ENCODE data around the gene GRIK3. TPM values are rescaled to one million over a fixed set of nuclear protein-coding genes. Genes with fewer than 3 reads are reported as not detected.

The GRIK3 gene
- total RNA-seq, 1 experiment from 2014 or later, result not detected

DNA sequence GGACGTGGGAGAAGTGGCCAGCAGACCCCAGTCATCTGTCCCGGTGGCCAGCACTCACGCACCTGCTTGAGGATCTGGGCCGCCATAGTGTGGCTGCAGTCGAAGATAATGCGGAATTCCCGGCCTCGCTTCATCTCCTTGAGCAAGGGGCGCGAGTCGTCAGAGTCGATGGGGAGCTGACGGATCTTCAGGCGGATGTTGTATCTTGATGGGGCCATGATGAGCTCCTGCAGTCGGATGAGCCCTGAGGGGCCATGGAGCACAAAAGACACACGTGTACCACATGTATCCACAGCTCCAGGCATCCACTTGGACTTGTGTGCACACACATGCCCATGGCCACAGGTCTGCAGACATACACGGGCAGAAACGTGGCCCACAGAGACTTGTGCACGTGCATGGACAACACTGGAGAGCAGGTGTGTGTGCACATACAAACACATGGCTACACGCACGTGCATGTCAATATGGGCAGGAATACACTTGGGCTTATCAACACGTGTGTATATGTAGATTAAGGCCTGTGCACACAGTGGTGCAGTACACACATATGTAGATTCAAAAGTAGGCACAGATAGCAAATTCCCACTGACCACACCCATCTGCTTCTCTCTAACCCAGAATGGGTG is 162.1 kb downstream of the GRIK3 start:
- Histone ChIP-seq H3K9me3 (ENCODE audit: low read length) (no peaks in the 10 kb centered on the region), H3K9ac (ENCODE audit: low read length) (no peak overlapping the region), H3K27me3 (ENCODE audit: low read length) (no peaks in the 10 kb centered on the region), H3K4me3 (ENCODE audit: low read length) (no peak overlapping the region), H3K4me1 (ENCODE audit: low read length) (no peaks in the 10 kb centered on the region), H3K79me2 (ENCODE audit: low read length) (no peaks in the 10 kb centered on the region), H3K9me2 (replicated peaks; ENCODE audit: insufficient read depth, low read length) (no peaks in the 10 kb centered on the region), H2AFZ (ENCODE audit: low read length) (no peak overlapping the region), H3K36me3 (ENCODE audit: insufficient read depth, low read length) (no peaks in the 10 kb centered on the region), H4K20me1 (ENCODE audit: insufficient read depth, low read depth, low read length) (no peaks in the 10 kb centered on the region), H3K4me2 (ENCODE audit: low read depth, low read length, poor library complexity, severe bottlenecking) (no peak overlapping the region), H3K27ac (ENCODE audit: low read length) (no peak overlapping the region)
- DNase-seq, result no peak

GRCh38 chr1:36871146-36871971 is 163.0 kb downstream of the GRIK3 start:
- H3K4me3 ChIP-seq (ENCODE audit: low read length), result no peak overlapping the region
- no peak for DNase-seq

GRCh38 chr1:36869826-36870225 is 164.5 kb downstream of the GRIK3 start:
- no peak overlapping the region for H3K9ac ChIP-seq (ENCODE audit: low read length)
- no peak for DNase-seq
- no peak overlapping the region for H2AFZ ChIP-seq (ENCODE audit: low read length)
- no peaks in the 10 kb centered on the region for H3K9me2 ChIP-seq (replicated peaks; ENCODE audit: insufficient read depth, low read length)
- H3K9me3 ChIP-seq (ENCODE audit: low read length), result no peaks in the 10 kb centered on the region
- H3K27ac ChIP-seq (ENCODE audit: low read length), result no peak overlapping the region
- H4K20me1 ChIP-seq (ENCODE audit: insufficient read depth, low read depth, low read length), result no peaks in the 10 kb centered on the region
- no peaks in the 10 kb centered on the region for H3K4me1 ChIP-seq (ENCODE audit: low read length)
- H3K36me3 ChIP-seq (ENCODE audit: insufficient read depth, low read length), result no peaks in the 10 kb centered on the region
- no peaks in the 10 kb centered on the region for H3K27me3 ChIP-seq (ENCODE audit: low read length)
- H3K79me2 ChIP-seq (ENCODE audit: low read length), result no peaks in the 10 kb centered on the region
- no peak overlapping the region for H3K4me3 ChIP-seq (ENCODE audit: low read length)
- no peak overlapping the region for H3K4me2 ChIP-seq (ENCODE audit: low read depth, low read length, poor library complexity, severe bottlenecking)

More at GRCh38 chr1:36871146-36871971, 163.0 kb downstream of the GRIK3 start:
- Histone ChIP-seq H3K79me2 (ENCODE audit: low read length) (no peaks in the 10 kb centered on the region), H4K20me1 (ENCODE audit: insufficient read depth, low read depth, low read length) (no peaks in the 10 kb centered on the region), H2AFZ (ENCODE audit: low read length) (no peak overlapping the region), H3K9me2 (replicated peaks; ENCODE audit: insufficient read depth, low read length) (no peaks in the 10 kb centered on the region), H3K27me3 (ENCODE audit: low read length) (no peaks in the 10 kb centered on the region), H3K9ac (ENCODE audit: low read length) (no peak overlapping the region), H3K4me2 (ENCODE audit: low read depth, low read length, poor library complexity, severe bottlenecking) (no peak overlapping the region), H3K27ac (ENCODE audit: low read length) (no peak overlapping the region), H3K36me3 (ENCODE audit: insufficient read depth, low read length) (no peaks in the 10 kb centered on the region), H3K9me3 (ENCODE audit: low read length) (no peaks in the 10 kb centered on the region), H3K4me1 (ENCODE audit: low read length) (no peaks in the 10 kb centered on the region)

GRCh38 chr1:36869054-36869453 is 165.3 kb downstream of the GRIK3 start:
- no peak overlapping the region for H3K27ac ChIP-seq (ENCODE audit: low read length)
- H3K9me2 ChIP-seq (replicated peaks; ENCODE audit: insufficient read depth, low read length), result no peaks in the 10 kb centered on the region
- H3K9ac ChIP-seq (ENCODE audit: low read length), result no peak overlapping the region
- no peak for DNase-seq
- no peak overlapping the region for H3K4me3 ChIP-seq (ENCODE audit: low read length)
- H3K27me3 ChIP-seq (ENCODE audit: low read length), result no peaks in the 10 kb centered on the region
- H3K4me1 ChIP-seq (ENCODE audit: low read length), result no peaks in the 10 kb centered on the region
- no peak overlapping the region for H2AFZ ChIP-seq (ENCODE audit: low read length)
- no peaks in the 10 kb centered on the region for H4K20me1 ChIP-seq (ENCODE audit: insufficient read depth, low read depth, low read length)
- no peaks in the 10 kb centered on the region for H3K36me3 ChIP-seq (ENCODE audit: insufficient read depth, low read length)
- no peaks in the 10 kb centered on the region for H3K9me3 ChIP-seq (ENCODE audit: low read length)
- H3K4me2 ChIP-seq (ENCODE audit: low read depth, low read length, poor library complexity, severe bottlenecking), result no peak overlapping the region
- H3K79me2 ChIP-seq (ENCODE audit: low read length), result no peaks in the 10 kb centered on the region

GRCh38 chr1:36867575-36867974 is 166.7 kb downstream of the GRIK3 start:
- Histone ChIP-seq H4K20me1 (ENCODE audit: insufficient read depth, low read depth, low read length) (no peaks in the 10 kb centered on the region), H3K4me3 (ENCODE audit: low read length) (no peak overlapping the region), H3K79me2 (ENCODE audit: low read length) (no peaks in the 10 kb centered on the region), H3K9me2 (replicated peaks; ENCODE audit: insufficient read depth, low read length) (no peaks in the 10 kb centered on the region), H3K9me3 (ENCODE audit: low read length) (no peaks in the 10 kb centered on the region), H2AFZ (ENCODE audit: low read length) (no peak overlapping the region), H3K27me3 (ENCODE audit: low read length) (no peaks in the 10 kb centered on the region), H3K4me1 (ENCODE audit: low read length) (no peaks in the 10 kb centered on the region), H3K9ac (ENCODE audit: low read length) (no peak overlapping the region), H3K36me3 (ENCODE audit: insufficient read depth, low read length) (no peaks in the 10 kb centered on the region), H3K27ac (ENCODE audit: low read length) (no peak overlapping the region), H3K4me2 (ENCODE audit: low read depth, low read length, poor library complexity, severe bottlenecking) (no peak overlapping the region)
- DNase-seq, result no peak

- DNase-seq, result no peak
- Histone ChIP-seq H3K27ac (ENCODE audit: low read length) (no peak overlapping the region), H3K9ac (ENCODE audit: low read length) (no peak overlapping the region), H3K9me2 (replicated peaks; ENCODE audit: insufficient read depth, low read length) (no peaks in the 10 kb centered on the region), H3K79me2 (ENCODE audit: low read length) (no peaks in the 10 kb centered on the region), H4K20me1 (ENCODE audit: insufficient read depth, low read depth, low read length) (no peaks in the 10 kb centered on the region), H3K36me3 (ENCODE audit: insufficient read depth, low read length) (no peaks in the 10 kb centered on the region), H3K4me2 (ENCODE audit: low read depth, low read length, poor library complexity, severe bottlenecking) (no peak overlapping the region), H3K9me3 (ENCODE audit: low read length) (no peaks in the 10 kb centered on the region), H3K4me1 (ENCODE audit: low read length) (no peaks in the 10 kb centered on the region), H2AFZ (ENCODE audit: low read length) (no peak overlapping the region), H3K4me3 (ENCODE audit: low read length) (no peak overlapping the region), H3K27me3 (ENCODE audit: low read length) (no peaks in the 10 kb centered on the region)
These were observed 168.0 kb downstream of the GRIK3 start for GRCh38 chr1:36866169-36866814.

GRCh38 chr1:36865602-36865900 is 168.8 kb downstream of the GRIK3 start:
- H3K4me3 ChIP-seq (ENCODE audit: low read length), result no peak overlapping the region
- no peak for DNase-seq
- H3K27ac ChIP-seq (ENCODE audit: low read length), result no peak overlapping the region
- no peaks in the 10 kb centered on the region for H3K36me3 ChIP-seq (ENCODE audit: insufficient read depth, low read length)
- no peak overlapping the region for H2AFZ ChIP-seq (ENCODE audit: low read length)
- H3K9me2 ChIP-seq (replicated peaks; ENCODE audit: insufficient read depth, low read length), result no peaks in the 10 kb centered on the region
- no peak overlapping the region for H3K9ac ChIP-seq (ENCODE audit: low read length)
- H4K20me1 ChIP-seq (ENCODE audit: insufficient read depth, low read depth, low read length), result no peaks in the 10 kb centered on the region
- H3K4me1 ChIP-seq (ENCODE audit: low read length), result no peaks in the 10 kb centered on the region
- no peaks in the 10 kb centered on the region for H3K27me3 ChIP-seq (ENCODE audit: low read length)
- H3K9me3 ChIP-seq (ENCODE audit: low read length), result no peaks in the 10 kb centered on the region
- no peaks in the 10 kb centered on the region for H3K79me2 ChIP-seq (ENCODE audit: low read length)
- H3K4me2 ChIP-seq (ENCODE audit: low read depth, low read length, poor library complexity, severe bottlenecking), result no peak overlapping the region

GRCh38 chr1:36864823-36865601 is 169.3 kb downstream of the GRIK3 start:
- Histone ChIP-seq H3K79me2 (ENCODE audit: low read length) (no peaks in the 10 kb centered on the region), H3K9me3 (ENCODE audit: low read length) (no peaks in the 10 kb centered on the region), H3K9ac (ENCODE audit: low read length) (no peak overlapping the region), H3K4me1 (ENCODE audit: low read length) (no peaks in the 10 kb centered on the region), H2AFZ (ENCODE audit: low read length) (no peak overlapping the region), H3K27me3 (ENCODE audit: low read length) (no peaks in the 10 kb centered on the region), H3K36me3 (ENCODE audit: insufficient read depth, low read length) (no peaks in the 10 kb centered on the region), H3K4me2 (ENCODE audit: low read depth, low read length, poor library complexity, severe bottlenecking) (no peak overlapping the region), H3K9me2 (replicated peaks; ENCODE audit: insufficient read depth, low read length) (no peaks in the 10 kb centered on the region), H4K20me1 (ENCODE audit: insufficient read depth, low read depth, low read length) (no peaks in the 10 kb centered on the region), H3K4me3 (ENCODE audit: low read length) (no peak overlapping the region), H3K27ac (ENCODE audit: low read length) (no peak overlapping the region)
- no peak for DNase-seq
